Uterus (tissue), 2 donors: Measurements from ENCODE around the gene SIAH1.

Experiments used
- POLR2A ChIP-seq, 2 donors: fragments of 450-650 bp; IDR thresholded peaks; one replicate each; pipeline ENCODE4 v1.6.1; 2016; ENCODE audit warnings: antibody characterized with exemption in 2 of 2, mild to moderate bottlenecking in 1 of 2, moderate library complexity in 1 of 2
- TF ChIP-seq, protein P1 (sequence below), 4 experiments: fragments of 200-600 bp in 2 of 4; fragments of 450-650 bp in 2 of 4; sonication (generic) in 2 of 4; IDR thresholded peaks; one replicate each; pipeline ENCODE4 v1.5.1; 2016 to 2019; ENCODE audit warnings: antibody characterized with exemption in 4 of 4, mild to moderate bottlenecking in 2 of 4, moderate library complexity in 1 of 4

DNA sequence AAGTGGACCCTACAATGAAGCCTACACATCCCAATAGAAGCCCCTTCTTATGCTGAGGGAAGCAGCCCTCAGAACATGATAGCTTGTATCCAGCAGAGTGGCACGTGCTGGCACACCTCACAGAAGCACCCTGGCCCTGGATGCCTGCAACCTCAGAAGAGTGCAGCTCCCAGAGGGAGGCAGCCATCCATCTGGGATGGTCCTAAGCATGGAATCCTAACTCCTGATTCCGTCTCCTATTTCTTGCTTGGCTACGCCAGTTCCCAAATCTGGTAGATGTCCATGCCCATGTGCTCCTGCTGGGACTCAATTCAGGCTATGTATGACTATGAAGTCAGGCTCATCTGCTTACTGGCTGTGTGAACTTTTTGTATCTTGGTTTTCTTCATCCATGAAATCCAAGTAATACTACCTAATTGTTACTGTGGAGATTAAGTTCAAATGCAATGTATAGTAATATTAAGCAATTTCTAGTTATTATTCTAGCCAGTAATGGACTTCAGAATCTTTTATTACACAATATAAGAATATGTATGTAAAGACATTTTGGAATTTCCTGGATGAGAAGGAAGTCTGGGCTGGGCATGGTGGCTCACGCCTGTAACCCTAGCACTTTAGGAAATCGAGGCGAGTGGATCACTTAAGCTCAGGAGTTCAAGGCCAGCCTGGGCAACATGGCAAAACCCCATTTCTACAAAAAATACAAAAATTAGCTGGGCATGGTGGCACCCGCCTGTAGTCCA lies 32.4 kb downstream of the SIAH1 start:
- no peak for TF ChIP-seq POLR2A (IDR thresholded peaks at IDR 0.05)
- TF ChIP-seq, protein P1, sequence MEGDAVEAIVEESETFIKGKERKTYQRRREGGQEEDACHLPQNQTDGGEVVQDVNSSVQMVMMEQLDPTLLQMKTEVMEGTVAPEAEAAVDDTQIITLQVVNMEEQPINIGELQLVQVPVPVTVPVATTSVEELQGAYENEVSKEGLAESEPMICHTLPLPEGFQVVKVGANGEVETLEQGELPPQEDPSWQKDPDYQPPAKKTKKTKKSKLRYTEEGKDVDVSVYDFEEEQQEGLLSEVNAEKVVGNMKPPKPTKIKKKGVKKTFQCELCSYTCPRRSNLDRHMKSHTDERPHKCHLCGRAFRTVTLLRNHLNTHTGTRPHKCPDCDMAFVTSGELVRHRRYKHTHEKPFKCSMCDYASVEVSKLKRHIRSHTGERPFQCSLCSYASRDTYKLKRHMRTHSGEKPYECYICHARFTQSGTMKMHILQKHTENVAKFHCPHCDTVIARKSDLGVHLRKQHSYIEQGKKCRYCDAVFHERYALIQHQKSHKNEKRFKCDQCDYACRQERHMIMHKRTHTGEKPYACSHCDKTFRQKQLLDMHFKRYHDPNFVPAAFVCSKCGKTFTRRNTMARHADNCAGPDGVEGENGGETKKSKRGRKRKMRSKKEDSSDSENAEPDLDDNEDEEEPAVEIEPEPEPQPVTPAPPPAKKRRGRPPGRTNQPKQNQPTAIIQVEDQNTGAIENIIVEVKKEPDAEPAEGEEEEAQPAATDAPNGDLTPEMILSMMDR (IDR thresholded peaks at IDR 0.05), result no peak
